Type B pancreatic cell (in vitro differentiated cells): ENCODE data around the gene PDIK1L. TPM values are rescaled to one million over a fixed set of nuclear protein-coding genes. Genes with fewer than 3 reads are reported as not detected.

ENCODE experiments used
- DNase-seq: peaks from one replicate; pipeline ENCODE4 v3.0.0; 2021; ENCODE audit warnings: mixed read lengths; ENCODE audit not compliant: unreplicated experiment; ENCODE audit errors: extremely low spot score
- H3K27ac Mint-ChIP-seq: 2 replicates; pipeline ENCODE4 v1.8.0; 2021; ENCODE audit warnings: mild to moderate bottlenecking, mixed read lengths
- H3K27me3 Mint-ChIP-seq: 2 replicates; pipeline ENCODE4 v1.8.0; 2021; ENCODE audit warnings: mixed read lengths
- H3K36me3 Mint-ChIP-seq: 2 replicates; pipeline ENCODE4 v1.8.0; 2021; ENCODE audit warnings: mixed read lengths
- H3K4me1 Mint-ChIP-seq: one replicate; pipeline ENCODE4 v1.8.0; 2021; ENCODE audit warnings: mixed read lengths; ENCODE audit not compliant: unreplicated experiment
- H3K4me3 Mint-ChIP-seq: 2 replicates; pipeline ENCODE4 v1.8.0; 2021; ENCODE audit warnings: mild to moderate bottlenecking, mixed read lengths
- H3K9me3 Mint-ChIP-seq: 2 replicates; pipeline ENCODE4 v1.8.0; 2021; ENCODE audit warnings: mixed read lengths
- total RNA-seq: library from RNA; stranded (reverse); gene quantifications from 2 replicates; pipeline ENCODE4 v1.2.1, GENCODE V29; 2021; ENCODE audit warnings: low replicate concordance
- TF ChIP-seq, protein P1 (sequence below): fragments of 200-600 bp; sonication (generic); conservative IDR thresholded peaks from 2 replicates; pipeline ENCODE4 v1.5.0; 2021; ENCODE audit warnings: antibody characterized with exemption, mild to moderate bottlenecking

Gene PDIK1L
- total RNA-seq, 1 donor from 2014 or later = 14.7 TPM

DNA sequence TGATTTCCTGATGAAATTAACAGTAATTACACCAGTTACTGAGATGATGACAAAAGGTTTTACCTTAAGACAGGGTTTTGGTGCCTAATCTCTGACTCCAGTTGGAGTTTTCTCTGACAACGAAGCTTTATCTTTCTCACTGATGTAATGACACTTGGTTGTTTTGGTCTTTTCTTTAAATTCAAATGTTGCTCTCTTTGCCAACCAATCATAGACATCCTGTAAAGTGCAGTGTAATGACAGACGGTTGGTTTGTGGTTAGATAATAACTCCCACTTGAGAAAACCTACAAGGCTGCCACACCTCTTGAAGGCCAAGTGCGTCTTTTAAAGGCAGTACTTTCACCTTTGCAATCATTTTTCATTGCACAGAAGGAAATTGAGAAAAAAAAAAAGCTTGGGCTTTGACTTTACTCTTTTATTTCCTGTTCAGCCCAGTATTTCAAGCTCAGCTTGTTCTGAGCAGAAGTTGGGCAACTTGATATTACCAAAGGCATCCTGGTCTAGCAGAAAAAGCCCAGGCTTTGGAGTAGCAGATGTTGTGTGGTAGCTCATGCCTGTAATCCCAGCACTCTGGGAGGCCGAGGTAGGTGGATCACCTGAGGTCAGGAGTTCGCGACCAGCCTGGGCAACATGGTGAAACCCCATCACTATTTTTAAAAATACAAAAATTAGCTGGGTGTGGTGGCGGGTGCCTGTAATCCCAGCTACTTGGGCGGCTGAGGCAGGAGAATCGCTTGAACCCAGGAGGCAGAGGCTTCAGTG is 14.9 kb downstream of the PDIK1L start:
- peak overlapping the region; percentile 96 for H3K27ac Mint-ChIP-seq
- peaks cover 26% of the 10 kb centered on the region for H3K4me1 Mint-ChIP-seq
- no peak for DNase-seq
- peaks cover 4% of the 10 kb centered on the region for H3K36me3 Mint-ChIP-seq
- no peaks in the 10 kb centered on the region for H3K9me3 Mint-ChIP-seq
- no peaks in the 10 kb centered on the region for H3K27me3 Mint-ChIP-seq
- TF ChIP-seq, protein P1, sequence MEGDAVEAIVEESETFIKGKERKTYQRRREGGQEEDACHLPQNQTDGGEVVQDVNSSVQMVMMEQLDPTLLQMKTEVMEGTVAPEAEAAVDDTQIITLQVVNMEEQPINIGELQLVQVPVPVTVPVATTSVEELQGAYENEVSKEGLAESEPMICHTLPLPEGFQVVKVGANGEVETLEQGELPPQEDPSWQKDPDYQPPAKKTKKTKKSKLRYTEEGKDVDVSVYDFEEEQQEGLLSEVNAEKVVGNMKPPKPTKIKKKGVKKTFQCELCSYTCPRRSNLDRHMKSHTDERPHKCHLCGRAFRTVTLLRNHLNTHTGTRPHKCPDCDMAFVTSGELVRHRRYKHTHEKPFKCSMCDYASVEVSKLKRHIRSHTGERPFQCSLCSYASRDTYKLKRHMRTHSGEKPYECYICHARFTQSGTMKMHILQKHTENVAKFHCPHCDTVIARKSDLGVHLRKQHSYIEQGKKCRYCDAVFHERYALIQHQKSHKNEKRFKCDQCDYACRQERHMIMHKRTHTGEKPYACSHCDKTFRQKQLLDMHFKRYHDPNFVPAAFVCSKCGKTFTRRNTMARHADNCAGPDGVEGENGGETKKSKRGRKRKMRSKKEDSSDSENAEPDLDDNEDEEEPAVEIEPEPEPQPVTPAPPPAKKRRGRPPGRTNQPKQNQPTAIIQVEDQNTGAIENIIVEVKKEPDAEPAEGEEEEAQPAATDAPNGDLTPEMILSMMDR = no peak
- H3K4me3 Mint-ChIP-seq = peak overlapping the region; percentile 57

DNA sequence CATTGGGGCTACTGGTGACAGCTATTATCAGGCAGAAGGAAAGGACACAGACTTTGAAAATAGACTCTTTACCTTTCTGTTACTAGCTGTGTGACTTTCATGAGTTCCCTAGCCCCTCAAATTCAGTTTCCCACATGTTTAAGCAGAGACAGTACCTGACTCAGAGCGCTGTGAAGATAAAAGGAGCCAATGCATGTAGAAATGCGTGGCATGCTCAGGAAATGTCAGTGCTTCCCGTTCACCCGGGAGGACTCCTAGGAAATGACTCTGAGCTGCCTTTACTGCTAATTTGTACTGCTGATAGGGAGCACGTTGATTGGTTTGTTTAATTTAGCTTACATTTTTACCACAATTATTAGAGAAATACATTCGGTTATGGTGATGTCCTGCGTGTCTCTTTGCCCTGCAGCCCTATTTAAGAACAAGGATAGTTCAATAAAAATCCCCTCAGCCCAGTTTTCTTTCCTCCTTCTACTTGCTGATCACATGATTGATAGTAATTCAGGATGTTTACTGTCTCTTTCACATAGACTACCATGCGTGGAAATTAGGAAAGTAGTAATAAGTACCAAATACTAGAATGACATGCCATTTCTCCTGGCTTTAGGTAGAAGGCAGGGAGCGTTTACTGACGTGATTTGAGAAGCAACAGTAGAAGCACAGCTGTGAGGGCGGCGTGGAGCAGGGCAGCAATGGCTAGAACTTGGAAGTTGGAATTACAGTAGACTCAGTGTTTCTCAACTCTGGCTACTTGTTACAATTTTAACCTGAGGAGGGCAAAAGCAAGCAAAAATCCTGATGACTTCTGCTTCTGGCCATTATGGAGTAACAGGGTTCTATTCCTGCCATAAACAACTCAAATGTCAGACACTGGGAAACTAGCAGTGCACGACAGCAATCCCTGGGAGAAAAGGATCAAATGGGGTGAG is 15.9 kb downstream of the PDIK1L start:
- H3K36me3 Mint-ChIP-seq = peaks cover 4% of the 10 kb centered on the region
- TF ChIP-seq, protein P1 = no peak
- no peaks in the 10 kb centered on the region for H3K9me3 Mint-ChIP-seq

DNA sequence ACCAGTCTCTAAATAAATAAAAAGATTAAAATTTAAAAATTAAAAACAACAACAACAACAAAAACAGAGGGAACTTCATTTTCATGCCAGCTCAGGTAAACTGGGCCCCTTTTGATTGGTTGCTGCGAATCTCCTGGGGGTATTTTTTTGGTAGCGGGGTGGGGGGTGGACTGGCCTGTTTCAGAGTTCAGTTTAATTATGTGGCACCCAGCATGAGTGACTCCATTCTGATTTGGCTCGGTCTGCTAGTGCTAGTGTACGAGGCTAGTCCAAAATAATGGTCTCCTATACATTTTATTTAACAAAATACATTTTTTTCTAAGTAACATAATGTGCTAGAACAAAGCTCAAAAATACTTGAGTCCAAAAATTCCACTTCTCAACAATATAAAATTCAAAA is 18.2 kb downstream of the PDIK1L start:
- no peak overlapping the region for H3K27ac Mint-ChIP-seq
- H3K4me3 Mint-ChIP-seq = no peak overlapping the region
- H3K36me3 Mint-ChIP-seq = no peaks in the 10 kb centered on the region
- no peaks in the 10 kb centered on the region for H3K27me3 Mint-ChIP-seq
- TF ChIP-seq, protein P1 = no peak
- H3K9me3 Mint-ChIP-seq = no peaks in the 10 kb centered on the region
- no peak for DNase-seq
- peaks cover 22% of the 10 kb centered on the region for H3K4me1 Mint-ChIP-seq

More for the DNA sequence above, 15.9 kb downstream of the PDIK1L start:
- peak overlapping the region; percentile 96 for H3K27ac Mint-ChIP-seq
- H3K27me3 Mint-ChIP-seq = no peaks in the 10 kb centered on the region
- H3K4me1 Mint-ChIP-seq = peaks cover 22% of the 10 kb centered on the region
- peak overlapping the region; percentile 26 for H3K4me3 Mint-ChIP-seq
- no peak for DNase-seq

DNA sequence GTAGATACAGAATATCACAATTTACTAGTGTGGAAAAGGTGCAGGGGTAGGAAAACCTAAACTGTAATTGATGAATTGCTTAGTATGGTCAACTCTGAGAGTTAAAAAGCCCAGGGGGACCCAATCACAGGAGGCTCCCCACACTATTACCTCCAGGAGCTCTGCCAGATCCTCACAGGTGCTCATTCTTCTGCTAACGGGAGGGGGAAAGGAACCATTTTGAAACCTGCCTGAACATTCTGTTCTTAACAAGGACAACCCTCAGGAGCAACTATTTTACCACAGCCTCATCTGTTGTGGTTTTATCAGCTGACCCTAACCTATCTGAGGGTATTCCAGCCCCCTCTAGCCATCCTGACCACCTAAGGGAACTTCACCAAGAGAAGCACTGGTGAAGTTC is 19.1 kb downstream of the PDIK1L start:
- Mint-ChIP-seq H3K36me3 (no peaks in the 10 kb centered on the region), H3K4me3 (no peak overlapping the region), H3K27ac (no peak overlapping the region), H3K27me3 (no peaks in the 10 kb centered on the region), H3K9me3 (no peaks in the 10 kb centered on the region), H3K4me1 (peaks cover 22% of the 10 kb centered on the region)
- TF ChIP-seq, protein P1 = no peak
- DNase-seq = no peak

DNA sequence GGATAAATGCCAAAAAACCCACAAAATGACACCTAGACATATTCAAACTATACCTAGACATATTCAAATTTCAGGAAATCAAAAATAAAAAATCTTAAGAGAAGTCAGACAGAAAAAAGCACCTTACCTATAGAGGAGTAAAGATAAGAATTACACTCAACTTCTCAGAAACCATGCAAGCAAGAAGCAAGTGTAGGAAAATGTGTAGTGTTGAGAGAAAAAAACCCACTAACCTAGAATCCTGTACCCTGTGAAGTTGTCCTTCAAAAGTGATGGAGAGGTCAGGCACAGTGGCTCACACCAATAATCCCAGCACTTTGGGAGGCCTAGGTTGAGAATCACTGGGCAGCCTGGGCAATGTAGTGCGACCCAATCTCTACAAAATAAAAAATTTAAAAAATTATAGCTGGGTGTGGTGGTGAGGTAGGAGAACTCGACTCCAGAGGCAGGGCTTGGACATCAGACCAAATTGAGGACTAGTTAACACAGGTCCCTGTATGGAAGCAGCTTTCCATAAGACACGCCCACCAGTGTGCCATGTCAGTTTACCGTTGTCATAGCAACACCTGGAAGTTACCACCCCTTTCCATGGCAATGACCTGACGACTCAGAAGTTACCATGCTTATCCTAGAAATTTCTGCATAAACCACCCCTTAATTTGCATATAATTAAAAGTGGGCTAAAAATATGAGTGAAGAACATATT is 20.7 kb downstream of the PDIK1L start:
- no peaks in the 10 kb centered on the region for H3K27me3 Mint-ChIP-seq
- TF ChIP-seq, protein P1 = no peak
- peaks cover 14% of the 10 kb centered on the region for H3K4me1 Mint-ChIP-seq
- DNase-seq = no peak
- H3K27ac Mint-ChIP-seq = no peak overlapping the region
- no peaks in the 10 kb centered on the region for H3K36me3 Mint-ChIP-seq
- H3K4me3 Mint-ChIP-seq = no peak overlapping the region
- H3K9me3 Mint-ChIP-seq = no peaks in the 10 kb centered on the region
